Keratinocyte (primary cell): ENCODE measurements around the gene COA7. TPM values are rescaled to one million over a fixed set of nuclear protein-coding genes. Genes with fewer than 3 reads are reported as not detected.

Experiments
- DNase-seq: peaks from one replicate; pipeline ENCODE4 v3.0.0-alpha.2; 2011; ENCODE audit warnings: low read depth, missing footprints, low spot score
- FAIRE-seq: peaks from 2 replicates; lab custom pipeline; 2011; peaks lifted over from hg19 to GRCh38; lab: Jason Lieb, UNC
- H2AFZ ChIP-seq: 2 replicates; pipeline ENCODE4 v1.6.0; 2012; ENCODE audit warnings: low read length, control low read depth, inconsistent platforms; ENCODE audit not compliant: control insufficient read depth
- H3K27ac ChIP-seq: 2 replicates; pipeline ENCODE4 v1.5.1; 2011; ENCODE audit warnings: low read length; ENCODE audit not compliant: control insufficient read depth, insufficient read depth
- H3K27me3 ChIP-seq: 3 replicates; pipeline ENCODE4 v1.6.0; 2011; ENCODE audit warnings: low read length; ENCODE audit not compliant: control insufficient read depth, insufficient read depth; ENCODE audit errors: extremely low read depth
- H3K36me3 ChIP-seq, 2 experiments: 2 replicates in 1 of 2; 3 replicates in 1 of 2; pipeline ENCODE4 v1.5.1; 2011; ENCODE audit warnings: low read length in 2 of 2, mild to moderate bottlenecking in 1 of 2; ENCODE audit not compliant: control insufficient read depth in 2 of 2, insufficient read depth in 2 of 2; ENCODE audit errors: extremely low read depth in 1 of 2
- H3K4me1 ChIP-seq: 3 replicates; pipeline ENCODE4 v1.5.1; 2011; ENCODE audit warnings: low read length; ENCODE audit not compliant: control insufficient read depth, insufficient read depth; ENCODE audit errors: extremely low read depth
- H3K4me2 ChIP-seq: 3 replicates; pipeline ENCODE4 v1.6.0; 2011; ENCODE audit warnings: low read depth, low read length; ENCODE audit not compliant: control insufficient read depth, insufficient read depth; ENCODE audit errors: extremely low read depth
- H3K4me3 ChIP-seq, 3 experiments: fragments of 200-600 bp in 1 of 3; sonication (generic) in 1 of 3; 2 replicates in 2 of 3; 3 replicates in 1 of 3; pipeline ENCODE4 v1.5.1; 2011 to 2016; ENCODE audit warnings: low read length in 3 of 3, mild to moderate bottlenecking in 3 of 3, control low read depth in 2 of 3, inconsistent platforms in 1 of 3, low read depth in 1 of 3, mixed read lengths in 1 of 3, mixed run types in 1 of 3, moderate library complexity in 1 of 3; ENCODE audit not compliant: control insufficient read depth in 2 of 3, insufficient read depth in 2 of 3; ENCODE audit errors: extremely low read depth in 1 of 3
- H3K79me2 ChIP-seq: 2 replicates; pipeline ENCODE4 v1.6.0; 2012; ENCODE audit warnings: low read length; ENCODE audit not compliant: control insufficient read depth, insufficient read depth
- H3K9ac ChIP-seq: 3 replicates; pipeline ENCODE4 v1.6.0; 2011; ENCODE audit warnings: low read length; ENCODE audit not compliant: control insufficient read depth, insufficient read depth; ENCODE audit errors: extremely low read depth
- H3K9me1 ChIP-seq: 3 replicates; pipeline ENCODE4 v1.6.0; 2011; ENCODE audit warnings: low read length; ENCODE audit not compliant: control insufficient read depth, insufficient read depth; ENCODE audit errors: extremely low read depth
- H3K9me3 ChIP-seq: 2 replicates; pipeline ENCODE4 v1.5.1; 2012; ENCODE audit warnings: low read depth, low read length; ENCODE audit not compliant: control insufficient read depth
- H4K20me1 ChIP-seq: 3 replicates; pipeline ENCODE4 v1.6.0; 2011; ENCODE audit warnings: low read length; ENCODE audit not compliant: control insufficient read depth, insufficient read depth; ENCODE audit errors: extremely low read depth
- EZH2 ChIP-seq: IDR thresholded peaks from one replicate; pipeline ENCODE4 v1.6.1; 2012; ENCODE audit warnings: inconsistent platforms, mild to moderate bottlenecking, low read length, moderate library complexity
- dilution Hi-C: fragments of 300-500 bp; cut with MboI; formaldehyde crosslinking; loops from one replicate; pipeline ENCODE4 v1.7.0; 2020; ENCODE audit warnings: low sequenced_read_pairs; ENCODE audit not compliant: extremely low pct_ligation_motif_present
- polyA plus RNA-seq, 5 experiments: library from polyadenylated mRNA; depleted of rRNA in 3 of 5; stranded (reverse) in 3 of 5; stranded (forward) in 1 of 5; unstranded in 1 of 5; fragments of >200 nt; gene quantifications; 1 replicate in 1 of 5; 2 replicates in 3 of 5; 3 replicates in 1 of 5; pipeline versions ENCODE4 v1.2.1 to v1.2.3, GENCODE V29; 2011 to 2012; ENCODE audit warnings: missing spikeins in 2 of 5, low read depth in 1 of 5, low replicate concordance in 1 of 5
- TF ChIP-seq, protein P1 (sequence below), 3 experiments: IDR thresholded peaks in 1 of 3; conservative IDR thresholded peaks in 1 of 3; optimal IDR thresholded peaks in 1 of 3; 2 replicates in 2 of 3; 3 replicates in 1 of 3; pipeline versions ENCODE3 to v1.5.1; 2011; ENCODE audit warnings: low read length in 3 of 3, mild to moderate bottlenecking in 3 of 3, moderate library complexity in 2 of 3, control low read depth in 1 of 3, inconsistent platforms in 1 of 3; ENCODE audit not compliant: insufficient read depth in 2 of 3; ENCODE audit errors: extremely low read depth in 1 of 3

The COA7 gene
- polyA plus RNA-seq, 1 donor (not counting 4 experiments of a cell fraction or from before 2014, with no cell fraction given): 23.5 TPM

DNA sequence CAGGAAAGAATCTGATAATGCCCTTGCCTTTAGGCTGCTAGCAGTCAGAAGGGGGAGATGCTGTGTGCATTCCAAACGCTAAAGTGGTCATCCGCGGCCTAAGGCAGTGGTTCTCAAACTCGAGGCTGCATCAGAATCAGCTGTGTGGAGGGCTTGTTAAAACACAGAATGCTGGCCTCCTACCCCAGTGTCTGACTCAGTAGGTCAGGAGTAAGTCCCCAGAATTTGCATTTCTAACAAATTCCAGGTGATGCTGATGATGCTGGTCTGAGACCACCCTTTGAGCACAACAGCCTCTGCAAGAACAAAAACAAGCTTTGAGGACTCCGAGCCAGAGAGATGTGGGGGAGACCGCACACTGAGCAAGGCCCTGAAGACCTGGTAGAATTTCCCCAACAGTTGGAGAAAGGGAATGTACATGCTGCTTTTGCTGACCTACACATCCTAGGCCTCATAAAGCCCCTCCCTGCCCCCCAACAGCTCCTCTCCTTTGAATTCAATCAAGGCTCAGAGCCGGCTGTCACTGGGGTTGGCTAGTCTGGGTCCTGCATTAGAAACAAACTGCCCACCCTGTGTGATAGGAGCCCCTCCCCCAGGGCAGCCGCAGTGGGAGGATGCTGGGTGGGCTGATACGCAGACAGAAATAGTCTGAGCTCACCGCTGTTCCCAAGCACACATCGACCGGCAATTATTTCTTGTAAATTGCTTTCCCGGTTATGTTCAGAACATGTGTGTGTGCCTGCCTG lies 38.1 kb downstream of the COA7 start:
- H4K20me1 ChIP-seq: no peaks in the 10 kb centered on the region
- FAIRE-seq (peak; percentile 68), DNase-seq (no peak)
- H3K4me3 ChIP-seq: no peak overlapping the region
- H2AFZ ChIP-seq: no peak overlapping the region
- TF ChIP-seq, protein P1, sequence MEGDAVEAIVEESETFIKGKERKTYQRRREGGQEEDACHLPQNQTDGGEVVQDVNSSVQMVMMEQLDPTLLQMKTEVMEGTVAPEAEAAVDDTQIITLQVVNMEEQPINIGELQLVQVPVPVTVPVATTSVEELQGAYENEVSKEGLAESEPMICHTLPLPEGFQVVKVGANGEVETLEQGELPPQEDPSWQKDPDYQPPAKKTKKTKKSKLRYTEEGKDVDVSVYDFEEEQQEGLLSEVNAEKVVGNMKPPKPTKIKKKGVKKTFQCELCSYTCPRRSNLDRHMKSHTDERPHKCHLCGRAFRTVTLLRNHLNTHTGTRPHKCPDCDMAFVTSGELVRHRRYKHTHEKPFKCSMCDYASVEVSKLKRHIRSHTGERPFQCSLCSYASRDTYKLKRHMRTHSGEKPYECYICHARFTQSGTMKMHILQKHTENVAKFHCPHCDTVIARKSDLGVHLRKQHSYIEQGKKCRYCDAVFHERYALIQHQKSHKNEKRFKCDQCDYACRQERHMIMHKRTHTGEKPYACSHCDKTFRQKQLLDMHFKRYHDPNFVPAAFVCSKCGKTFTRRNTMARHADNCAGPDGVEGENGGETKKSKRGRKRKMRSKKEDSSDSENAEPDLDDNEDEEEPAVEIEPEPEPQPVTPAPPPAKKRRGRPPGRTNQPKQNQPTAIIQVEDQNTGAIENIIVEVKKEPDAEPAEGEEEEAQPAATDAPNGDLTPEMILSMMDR (optimal IDR thresholded peaks at IDR 0.05 in 1 of 3, IDR thresholded peaks at IDR 0.05 in 1 of 3, conservative IDR thresholded peaks at IDR 0.05 in 1 of 3; ENCODE audit: extremely low read depth in 1 of 3, insufficient read depth in 2 of 3, low read length in 3 of 3): no peak
- no peak for TF ChIP-seq EZH2
- H3K27ac ChIP-seq: peak overlapping the region; percentile 60
- no peaks in the 10 kb centered on the region for H3K27me3 ChIP-seq
- H3K4me2 ChIP-seq: peak overlapping the region; percentile 26
- dilution Hi-C loops: no loop called here
- no peaks in the 10 kb centered on the region for H3K79me2 ChIP-seq
- peaks cover 38% of the 10 kb centered on the region for H3K4me1 ChIP-seq
- H3K9me1 ChIP-seq: no peaks in the 10 kb centered on the region
- no peaks in the 10 kb centered on the region for H3K36me3 ChIP-seq
- no peaks in the 10 kb centered on the region for H3K9me3 ChIP-seq
- peak overlapping the region; percentile 29 for H3K9ac ChIP-seq

GRCh38 chr1:52659356-52659755 lies 38.8 kb downstream of the COA7 start:
- H3K27ac ChIP-seq: peak overlapping the region; percentile 60
- dilution Hi-C loops: no loop called here
- H3K4me3 ChIP-seq: no peak overlapping the region
- no peaks in the 10 kb centered on the region for H3K9me3 ChIP-seq
- H3K4me2 ChIP-seq: peak overlapping the region; percentile 26
- DNase-seq (peak; percentile 89), FAIRE-seq (peak; percentile 92)
- peaks cover 35% of the 10 kb centered on the region for H3K4me1 ChIP-seq
- no peaks in the 10 kb centered on the region for H4K20me1 ChIP-seq
- H3K9me1 ChIP-seq: no peaks in the 10 kb centered on the region
- no peaks in the 10 kb centered on the region for H3K36me3 ChIP-seq
- H3K27me3 ChIP-seq: no peaks in the 10 kb centered on the region
- TF ChIP-seq, protein P1 (optimal IDR thresholded peaks at IDR 0.05 in 1 of 3, IDR thresholded peaks at IDR 0.05 in 1 of 3, conservative IDR thresholded peaks at IDR 0.05 in 1 of 3; ENCODE audit: extremely low read depth in 1 of 3, insufficient read depth in 2 of 3, low read length in 3 of 3): no peak
- no peak for TF ChIP-seq EZH2
- H2AFZ ChIP-seq: no peak overlapping the region
- no peaks in the 10 kb centered on the region for H3K79me2 ChIP-seq
- H3K9ac ChIP-seq: peak overlapping the region; percentile 29
